ENCODE data around the gene P4HTM. TPM values are rescaled to one million over a fixed set of nuclear protein-coding genes. Genes with fewer than 3 reads are reported as not detected.

The P4HTM gene
- total and polyA plus RNA-seq, 2 of the 8 experiments (the other 6 are each of a cell fraction or from before 2014, with no cell fraction given): 19.1 to 25.4 TPM

DNA sequence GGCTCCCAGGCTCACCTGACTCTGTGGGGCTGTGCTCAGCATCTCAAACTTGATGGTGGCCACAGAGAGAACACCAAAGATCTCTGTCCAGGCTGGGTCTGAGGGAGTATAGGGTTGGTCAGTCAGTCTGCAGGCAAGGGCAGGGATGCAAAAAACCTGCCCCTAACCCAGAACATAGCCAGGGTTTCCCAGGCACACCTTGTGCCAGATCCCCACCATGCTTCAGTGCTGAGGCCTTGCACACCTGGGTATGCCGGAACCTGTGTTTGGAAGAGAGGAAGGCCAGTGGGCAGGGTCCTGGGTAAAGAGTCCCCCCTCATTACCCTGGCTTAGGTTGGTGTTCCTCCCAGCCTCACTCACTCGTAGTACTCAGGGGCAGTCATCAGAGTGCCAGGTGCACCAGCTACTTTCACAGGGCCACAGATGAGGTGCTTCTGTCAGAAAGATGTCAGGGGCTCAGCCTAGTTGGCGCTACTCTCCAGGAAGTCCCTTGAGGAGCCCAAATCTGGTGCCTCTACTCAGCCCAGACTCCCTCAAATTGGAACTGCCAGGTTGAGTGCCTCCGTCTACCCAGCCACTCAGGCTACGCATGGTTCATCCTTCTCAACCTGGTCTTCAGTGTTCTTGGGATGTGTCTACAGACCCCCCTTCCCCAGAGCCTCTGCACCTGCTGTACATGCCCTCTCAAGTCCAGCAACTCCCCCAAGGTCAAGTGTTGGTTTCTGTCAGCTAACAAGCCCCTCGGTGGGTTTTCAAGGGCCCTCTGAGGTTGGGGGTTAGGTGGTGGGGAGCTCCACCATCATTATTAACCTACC lies 26.6 kb downstream of the P4HTM start (continued):
- TF ChIP-seq, protein P1, sequence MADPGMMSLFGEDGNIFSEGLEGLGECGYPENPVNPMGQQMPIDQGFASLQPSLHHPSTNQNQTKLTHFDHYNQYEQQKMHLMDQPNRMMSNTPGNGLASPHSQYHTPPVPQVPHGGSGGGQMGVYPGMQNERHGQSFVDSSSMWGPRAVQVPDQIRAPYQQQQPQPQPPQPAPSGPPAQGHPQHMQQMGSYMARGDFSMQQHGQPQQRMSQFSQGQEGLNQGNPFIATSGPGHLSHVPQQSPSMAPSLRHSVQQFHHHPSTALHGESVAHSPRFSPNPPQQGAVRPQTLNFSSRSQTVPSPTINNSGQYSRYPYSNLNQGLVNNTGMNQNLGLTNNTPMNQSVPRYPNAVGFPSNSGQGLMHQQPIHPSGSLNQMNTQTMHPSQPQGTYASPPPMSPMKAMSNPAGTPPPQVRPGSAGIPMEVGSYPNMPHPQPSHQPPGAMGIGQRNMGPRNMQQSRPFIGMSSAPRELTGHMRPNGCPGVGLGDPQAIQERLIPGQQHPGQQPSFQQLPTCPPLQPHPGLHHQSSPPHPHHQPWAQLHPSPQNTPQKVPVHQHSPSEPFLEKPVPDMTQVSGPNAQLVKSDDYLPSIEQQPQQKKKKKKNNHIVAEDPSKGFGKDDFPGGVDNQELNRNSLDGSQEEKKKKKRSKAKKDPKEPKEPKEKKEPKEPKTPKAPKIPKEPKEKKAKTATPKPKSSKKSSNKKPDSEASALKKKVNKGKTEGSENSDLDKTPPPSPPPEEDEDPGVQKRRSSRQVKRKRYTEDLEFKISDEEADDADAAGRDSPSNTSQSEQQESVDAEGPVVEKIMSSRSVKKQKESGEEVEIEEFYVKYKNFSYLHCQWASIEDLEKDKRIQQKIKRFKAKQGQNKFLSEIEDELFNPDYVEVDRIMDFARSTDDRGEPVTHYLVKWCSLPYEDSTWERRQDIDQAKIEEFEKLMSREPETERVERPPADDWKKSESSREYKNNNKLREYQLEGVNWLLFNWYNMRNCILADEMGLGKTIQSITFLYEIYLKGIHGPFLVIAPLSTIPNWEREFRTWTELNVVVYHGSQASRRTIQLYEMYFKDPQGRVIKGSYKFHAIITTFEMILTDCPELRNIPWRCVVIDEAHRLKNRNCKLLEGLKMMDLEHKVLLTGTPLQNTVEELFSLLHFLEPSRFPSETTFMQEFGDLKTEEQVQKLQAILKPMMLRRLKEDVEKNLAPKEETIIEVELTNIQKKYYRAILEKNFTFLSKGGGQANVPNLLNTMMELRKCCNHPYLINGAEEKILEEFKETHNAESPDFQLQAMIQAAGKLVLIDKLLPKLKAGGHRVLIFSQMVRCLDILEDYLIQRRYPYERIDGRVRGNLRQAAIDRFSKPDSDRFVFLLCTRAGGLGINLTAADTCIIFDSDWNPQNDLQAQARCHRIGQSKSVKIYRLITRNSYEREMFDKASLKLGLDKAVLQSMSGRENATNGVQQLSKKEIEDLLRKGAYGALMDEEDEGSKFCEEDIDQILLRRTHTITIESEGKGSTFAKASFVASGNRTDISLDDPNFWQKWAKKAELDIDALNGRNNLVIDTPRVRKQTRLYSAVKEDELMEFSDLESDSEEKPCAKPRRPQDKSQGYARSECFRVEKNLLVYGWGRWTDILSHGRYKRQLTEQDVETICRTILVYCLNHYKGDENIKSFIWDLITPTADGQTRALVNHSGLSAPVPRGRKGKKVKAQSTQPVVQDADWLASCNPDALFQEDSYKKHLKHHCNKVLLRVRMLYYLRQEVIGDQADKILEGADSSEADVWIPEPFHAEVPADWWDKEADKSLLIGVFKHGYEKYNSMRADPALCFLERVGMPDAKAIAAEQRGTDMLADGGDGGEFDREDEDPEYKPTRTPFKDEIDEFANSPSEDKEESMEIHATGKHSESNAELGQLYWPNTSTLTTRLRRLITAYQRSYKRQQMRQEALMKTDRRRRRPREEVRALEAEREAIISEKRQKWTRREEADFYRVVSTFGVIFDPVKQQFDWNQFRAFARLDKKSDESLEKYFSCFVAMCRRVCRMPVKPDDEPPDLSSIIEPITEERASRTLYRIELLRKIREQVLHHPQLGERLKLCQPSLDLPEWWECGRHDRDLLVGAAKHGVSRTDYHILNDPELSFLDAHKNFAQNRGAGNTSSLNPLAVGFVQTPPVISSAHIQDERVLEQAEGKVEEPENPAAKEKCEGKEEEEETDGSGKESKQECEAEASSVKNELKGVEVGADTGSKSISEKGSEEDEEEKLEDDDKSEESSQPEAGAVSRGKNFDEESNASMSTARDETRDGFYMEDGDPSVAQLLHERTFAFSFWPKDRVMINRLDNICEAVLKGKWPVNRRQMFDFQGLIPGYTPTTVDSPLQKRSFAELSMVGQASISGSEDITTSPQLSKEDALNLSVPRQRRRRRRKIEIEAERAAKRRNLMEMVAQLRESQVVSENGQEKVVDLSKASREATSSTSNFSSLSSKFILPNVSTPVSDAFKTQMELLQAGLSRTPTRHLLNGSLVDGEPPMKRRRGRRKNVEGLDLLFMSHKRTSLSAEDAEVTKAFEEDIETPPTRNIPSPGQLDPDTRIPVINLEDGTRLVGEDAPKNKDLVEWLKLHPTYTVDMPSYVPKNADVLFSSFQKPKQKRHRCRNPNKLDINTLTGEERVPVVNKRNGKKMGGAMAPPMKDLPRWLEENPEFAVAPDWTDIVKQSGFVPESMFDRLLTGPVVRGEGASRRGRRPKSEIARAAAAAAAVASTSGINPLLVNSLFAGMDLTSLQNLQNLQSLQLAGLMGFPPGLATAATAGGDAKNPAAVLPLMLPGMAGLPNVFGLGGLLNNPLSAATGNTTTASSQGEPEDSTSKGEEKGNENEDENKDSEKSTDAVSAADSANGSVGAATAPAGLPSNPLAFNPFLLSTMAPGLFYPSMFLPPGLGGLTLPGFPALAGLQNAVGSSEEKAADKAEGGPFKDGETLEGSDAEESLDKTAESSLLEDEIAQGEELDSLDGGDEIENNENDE (IDR thresholded peaks at IDR 0.05; ENCODE audit: insufficient replicate concordance, low read length): no peak
- TF ChIP-seq SAP30 (IDR thresholded peaks at IDR 0.05; ENCODE audit: insufficient read depth, insufficient replicate concordance, low read length): no peak

Data from H1 (cell line).